ENCODE results near the gene ZEB2. TPM values are rescaled to one million over a fixed set of nuclear protein-coding genes. Genes with fewer than 3 reads are reported as not detected.

ZEB2 gene
- total RNA-seq, 1 donor from 2014 or later, result 106 TPM

- Mint-ChIP-seq H3K36me3 (peaks cover 45% of the 10 kb centered on the region), H3K27ac (no peak overlapping the region), H3K4me3 (no peak overlapping the region), H3K27me3 (ENCODE audit: insufficient read depth, low read depth) (no peaks in the 10 kb centered on the region), H3K4me1 (peaks cover 16% of the 10 kb centered on the region), H3K9me3 (no peaks in the 10 kb centered on the region)
- DNase-seq (ENCODE audit: low spot score), result no peak
- no peaks in the 10 kb centered on the region for H3K9me3 ChIP-seq (ENCODE audit: low read depth)
- no peak overlapping the region for H3K4me2 ChIP-seq
- no peak overlapping the region for H3K9ac ChIP-seq
- no peak overlapping the region for H2AFZ ChIP-seq (replicated peaks)
- H3K36me3 ChIP-seq, result peaks cover 9% of the 10 kb centered on the region
- H3F3A ChIP-seq (ENCODE audit: low read depth), result no peaks in the 10 kb centered on the region
- H3K4me3 ChIP-seq, result no peak overlapping the region
- H3K27me3 ChIP-seq, result no peaks in the 10 kb centered on the region
- H4K20me1 ChIP-seq (ENCODE audit: low read depth), result no peaks in the 10 kb centered on the region
- H3K79me2 ChIP-seq (ENCODE audit: low read depth), result peaks cover 11% of the 10 kb centered on the region
- H3K4me1 ChIP-seq, result no peaks in the 10 kb centered on the region
- no peak overlapping the region for H3K27ac ChIP-seq
- no peak for TF ChIP-seq EZH2phosphoT487 (IDR thresholded peaks at IDR 0.05)
- TF ChIP-seq CTCF (IDR thresholded peaks at IDR 0.05), result no peak
- TF ChIP-seq EZH2 (IDR thresholded peaks at IDR 0.05), result no peak
These were observed 112.7 kb downstream of the ZEB2 start for GRCh38 chr2:144407262-144407661.

DNA sequence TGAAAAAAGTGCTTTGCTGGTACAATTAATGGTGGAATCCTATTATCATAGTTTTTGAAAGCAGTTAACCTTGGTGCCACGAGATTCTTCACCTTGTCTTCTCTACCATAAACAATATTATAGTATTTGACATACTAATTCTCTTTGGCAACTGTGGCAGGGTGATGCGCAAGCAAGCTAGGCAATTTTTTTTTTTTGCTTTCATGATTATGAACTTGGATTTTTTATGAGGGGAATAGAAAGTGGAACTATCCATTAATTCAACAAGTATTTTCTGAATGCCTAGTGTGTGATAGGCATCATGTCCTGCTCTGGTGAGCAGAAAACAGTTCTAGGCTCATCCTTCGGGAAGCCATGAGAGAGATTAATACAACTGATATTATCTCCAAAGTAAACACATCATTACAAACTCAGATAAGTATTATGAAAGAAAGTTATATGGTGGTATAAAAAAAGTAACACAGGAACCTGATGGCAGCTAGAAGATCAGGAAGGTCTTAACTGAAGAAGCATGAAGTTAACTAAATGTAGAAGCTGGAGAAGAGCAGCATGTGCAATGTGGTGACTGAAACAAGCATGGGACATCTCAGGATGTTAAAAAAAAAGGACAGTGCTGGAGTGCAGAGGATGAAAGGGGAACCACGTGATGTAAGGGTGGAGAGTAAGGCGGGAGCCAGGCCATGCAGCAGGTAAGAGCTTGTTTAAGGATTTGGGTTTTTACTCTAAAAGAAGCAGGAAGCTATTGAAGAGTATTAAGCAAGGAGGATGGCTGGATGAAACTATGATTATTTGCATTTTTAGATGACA is 113.7 kb downstream of the ZEB2 start:
- H3K4me3 Mint-ChIP-seq, result no peak overlapping the region
- no peak overlapping the region for H3K9ac ChIP-seq
- peaks cover 15% of the 10 kb centered on the region for H3K4me1 Mint-ChIP-seq
- H3K79me2 ChIP-seq (ENCODE audit: low read depth), result peaks cover 6% of the 10 kb centered on the region
- H3K9me3 Mint-ChIP-seq, result no peaks in the 10 kb centered on the region
- no peak overlapping the region for H2AFZ ChIP-seq (replicated peaks)
- H4K20me1 ChIP-seq (ENCODE audit: low read depth), result no peaks in the 10 kb centered on the region
- TF ChIP-seq CTCF (IDR thresholded peaks at IDR 0.05), result no peak
- no peak for TF ChIP-seq EZH2 (IDR thresholded peaks at IDR 0.05)
- TF ChIP-seq EZH2phosphoT487 (IDR thresholded peaks at IDR 0.05), result no peak
- H3K36me3 ChIP-seq, result peaks cover 12% of the 10 kb centered on the region
- H3K27ac ChIP-seq, result no peak overlapping the region
- H3K9me3 ChIP-seq (ENCODE audit: low read depth), result no peaks in the 10 kb centered on the region
- H3K4me1 ChIP-seq, result no peaks in the 10 kb centered on the region
- H3K4me3 ChIP-seq, result no peak overlapping the region
- no peaks in the 10 kb centered on the region for H3F3A ChIP-seq (ENCODE audit: low read depth)
- no peaks in the 10 kb centered on the region for H3K27me3 Mint-ChIP-seq (ENCODE audit: insufficient read depth, low read depth)
- peaks cover 47% of the 10 kb centered on the region for H3K36me3 Mint-ChIP-seq
- H3K4me2 ChIP-seq, result no peak overlapping the region
- no peak for DNase-seq (ENCODE audit: low spot score)
- H3K27me3 ChIP-seq, result no peaks in the 10 kb centered on the region
- H3K27ac Mint-ChIP-seq, result no peak overlapping the region

DNA sequence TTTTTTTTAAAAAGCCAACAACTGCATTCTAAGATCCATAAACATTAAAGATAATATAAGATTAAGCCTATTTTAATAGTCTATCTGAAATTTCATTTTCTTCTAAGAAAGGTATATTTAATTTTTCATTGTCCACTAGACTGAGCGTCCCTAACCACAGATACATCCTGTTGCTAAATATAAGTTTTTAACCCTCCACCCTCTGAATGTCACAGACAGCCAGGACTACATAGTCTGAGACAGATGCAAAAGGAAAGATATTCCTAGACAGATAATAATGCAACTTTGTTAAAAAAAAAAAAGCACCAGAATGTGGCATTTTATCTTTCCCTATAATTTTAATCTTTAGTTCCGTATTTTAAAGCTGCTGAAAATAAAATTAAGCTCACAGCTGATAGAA is 114.6 kb downstream of the ZEB2 start:
- Histone ChIP-seq H2AFZ (replicated peaks) (no peak overlapping the region), H3F3A (ENCODE audit: low read depth) (no peaks in the 10 kb centered on the region), H3K36me3 (peaks cover 19% of the 10 kb centered on the region), H3K27ac (peak overlapping the region; percentile 22), H3K9ac (no peak overlapping the region), H3K79me2 (ENCODE audit: low read depth) (peaks cover 6% of the 10 kb centered on the region), H3K4me3 (no peak overlapping the region), H4K20me1 (ENCODE audit: low read depth) (no peaks in the 10 kb centered on the region), H3K27me3 (no peaks in the 10 kb centered on the region), H3K9me3 (ENCODE audit: low read depth) (no peaks in the 10 kb centered on the region), H3K4me1 (no peaks in the 10 kb centered on the region), H3K4me2 (no peak overlapping the region)
- Mint-ChIP-seq H3K36me3 (peaks cover 53% of the 10 kb centered on the region), H3K27ac (no peak overlapping the region), H3K4me1 (peaks cover 15% of the 10 kb centered on the region), H3K4me3 (no peak overlapping the region), H3K9me3 (no peaks in the 10 kb centered on the region), H3K27me3 (ENCODE audit: insufficient read depth, low read depth) (no peaks in the 10 kb centered on the region)
- DNase-seq (ENCODE audit: low spot score), result no peak
- no peak for TF ChIP-seq CTCF (IDR thresholded peaks at IDR 0.05)
